Spleen (tissue), 7 donors: ENCODE results near the gene EEF1AKMT3.

ENCODE experiments used
- POLR2A ChIP-seq, 3 donors: fragments of 450-650 bp; IDR thresholded peaks; one replicate each; pipeline ENCODE4 v1.5.1; 2017; ENCODE audit warnings: antibody characterized with exemption in 3 of 3, mild to moderate bottlenecking in 1 of 3
- TF ChIP-seq, protein P1 (sequence below), 11 experiments: fragments of 200-600 bp in 7 of 11; fragments of 450-650 bp in 4 of 11; sonication (generic) in 4 of 11; IDR thresholded peaks in 8 of 11; conservative IDR thresholded peaks in 3 of 11; 1 replicate in 7 of 11; 2 replicates in 4 of 11; pipeline versions ENCODE4 v1.4.0 to v1.8.0; 2016 to 2021; ENCODE audit warnings: antibody characterized with exemption in 11 of 11, inconsistent platforms in 4 of 11, mild to moderate bottlenecking in 1 of 11
- donor health status: DM: no; HTN: no; CAD: no; lungs with moderate emphysema.
- donor health status: DM: no; HTN: no; CAD: no.
- donor health status: DM: no; HTN: no; CAD: no.

DNA sequence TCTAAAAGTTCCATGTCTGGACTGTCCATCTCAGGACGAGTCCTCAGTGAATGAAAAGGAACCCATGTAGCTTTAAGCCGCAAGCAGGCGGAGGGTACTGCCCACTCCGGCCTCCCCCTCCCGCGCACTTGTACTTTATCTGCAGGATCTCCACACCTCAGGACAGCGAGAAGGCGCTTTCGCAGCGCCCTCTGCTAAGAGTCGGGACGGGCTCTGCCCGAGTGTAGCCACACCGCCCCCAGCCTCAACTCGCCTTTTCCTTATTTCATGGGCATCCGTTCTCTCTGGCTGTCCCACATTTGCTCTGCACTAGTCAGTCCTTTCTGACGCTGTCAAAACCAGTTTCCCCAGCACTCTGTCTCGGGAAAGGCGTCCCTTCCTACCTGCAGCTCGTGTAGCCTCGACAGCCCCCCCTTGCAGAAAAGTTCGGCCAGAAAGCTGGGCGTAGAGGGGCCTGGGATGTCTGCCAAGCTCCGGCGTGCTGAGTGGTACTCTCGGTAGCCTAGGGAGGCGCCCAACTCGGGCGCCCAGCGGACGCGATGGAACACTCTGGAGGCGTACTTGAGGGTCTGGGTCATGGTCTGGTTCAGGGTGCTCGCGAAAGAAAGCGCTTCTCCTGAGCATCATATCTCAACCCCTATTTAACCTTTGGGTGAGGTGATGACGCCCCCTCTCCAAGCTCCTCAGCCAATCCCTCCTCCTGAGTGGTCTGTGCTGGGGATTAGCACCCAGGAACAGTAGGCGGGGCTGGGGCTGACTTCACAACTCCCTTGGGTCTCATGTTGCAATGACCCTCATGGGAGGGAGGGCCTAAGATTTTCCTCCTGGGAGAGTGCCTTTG is 5.7 kb upstream of the EEF1AKMT3 start, which contains the start of gene CYP27B1:
- no peak for TF ChIP-seq POLR2A (IDR thresholded peaks at IDR 0.05)
- TF ChIP-seq, protein P1, sequence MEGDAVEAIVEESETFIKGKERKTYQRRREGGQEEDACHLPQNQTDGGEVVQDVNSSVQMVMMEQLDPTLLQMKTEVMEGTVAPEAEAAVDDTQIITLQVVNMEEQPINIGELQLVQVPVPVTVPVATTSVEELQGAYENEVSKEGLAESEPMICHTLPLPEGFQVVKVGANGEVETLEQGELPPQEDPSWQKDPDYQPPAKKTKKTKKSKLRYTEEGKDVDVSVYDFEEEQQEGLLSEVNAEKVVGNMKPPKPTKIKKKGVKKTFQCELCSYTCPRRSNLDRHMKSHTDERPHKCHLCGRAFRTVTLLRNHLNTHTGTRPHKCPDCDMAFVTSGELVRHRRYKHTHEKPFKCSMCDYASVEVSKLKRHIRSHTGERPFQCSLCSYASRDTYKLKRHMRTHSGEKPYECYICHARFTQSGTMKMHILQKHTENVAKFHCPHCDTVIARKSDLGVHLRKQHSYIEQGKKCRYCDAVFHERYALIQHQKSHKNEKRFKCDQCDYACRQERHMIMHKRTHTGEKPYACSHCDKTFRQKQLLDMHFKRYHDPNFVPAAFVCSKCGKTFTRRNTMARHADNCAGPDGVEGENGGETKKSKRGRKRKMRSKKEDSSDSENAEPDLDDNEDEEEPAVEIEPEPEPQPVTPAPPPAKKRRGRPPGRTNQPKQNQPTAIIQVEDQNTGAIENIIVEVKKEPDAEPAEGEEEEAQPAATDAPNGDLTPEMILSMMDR (IDR thresholded peaks at IDR 0.05 in 8 of 11, conservative IDR thresholded peaks at IDR 0.05 in 3 of 11) = no peak
